DMS114 treated with DMSO at 0.1 percent for 48 hours (cell line): ENCODE results near the gene CPEB4.

Source experiments
- DNase-seq: peaks from one replicate; lab custom pipeline; 2025; ENCODE audit not compliant: unreplicated experiment; lab: John Stamatoyannopoulos, UW

Gene CPEB4

GRCh38 chr5:173858670-173859407 lies 29.3 kb upstream of the CPEB4 start:
- no peak for DNase-seq

- no peak for DNase-seq
These were observed 28.6 kb upstream of the CPEB4 start for GRCh38 chr5:173859408-173860159.

GRCh38 chr5:173862047-173862477 lies 26.1 kb upstream of the CPEB4 start:
- DNase-seq: no peak

- DNase-seq: no peak
These were observed 24.8 kb upstream of the CPEB4 start for GRCh38 chr5:173863359-173863758.

- DNase-seq: no peak
These were observed 23.8 kb upstream of the CPEB4 start for GRCh38 chr5:173864126-173865050.

- DNase-seq: no peak
These were observed 21.8 kb upstream of the CPEB4 start for GRCh38 chr5:173866243-173866857.

- DNase-seq: no peak
These were observed 21.1 kb upstream of the CPEB4 start for GRCh38 chr5:173866858-173867679.

GRCh38 chr5:173868096-173868880 lies 19.9 kb upstream of the CPEB4 start:
- no peak for DNase-seq

GRCh38 chr5:173869316-173869715 lies 18.8 kb upstream of the CPEB4 start:
- DNase-seq: no peak

- no peak for DNase-seq
These were observed 15.2 kb upstream of the CPEB4 start for GRCh38 chr5:173872957-173873305.

- no peak for DNase-seq
These were observed 14.7 kb upstream of the CPEB4 start for GRCh38 chr5:173873306-173873922.

- no peak for DNase-seq
These were observed 13.0 kb upstream of the CPEB4 start for GRCh38 chr5:173875189-173875588.

- no peak for DNase-seq
These were observed 9.8 kb upstream of the CPEB4 start for GRCh38 chr5:173878224-173878967.

GRCh38 chr5:173880306-173880985 lies 7.7 kb upstream of the CPEB4 start:
- no peak for DNase-seq

- DNase-seq: no peak
These were observed 6.2 kb upstream of the CPEB4 start for GRCh38 chr5:173881811-173882575.

- no peak for DNase-seq
These were observed 5.5 kb upstream of the CPEB4 start for GRCh38 chr5:173882632-173883031.

GRCh38 chr5:173883347-173883924 lies 4.7 kb upstream of the CPEB4 start:
- DNase-seq: no peak
